Measurements from ENCODE around the gene UCK1. TPM values are rescaled to one million over a fixed set of nuclear protein-coding genes. Genes with fewer than 3 reads are reported as not detected.

Gene UCK1
- total and polyA plus RNA-seq, 2 of the 4 experiments (the other 2 are of a cell fraction) = 17.9 to 21.4 TPM

- 94% methylated on average over 5 of the region's 15 CpGs; no CpG with 5 or more reads in 1 of the 2 experiments for WGBS, 2 experiments (ENCODE audit: extremely low coverage in 2 of 2, insufficient read length in 1 of 2)
- in situ Hi-C loops (cut with MboI; ENCODE audit: low sequenced_read_pairs) = no loop called here
Measured at GRCh38 chr9:131484560-131485185, 46.4 kb downstream of the UCK1 start.

More at GRCh38 chr9:131484560-131485185, 46.4 kb downstream of the UCK1 start:
- Histone ChIP-seq H4K5ac (ENCODE audit: low read depth, low read length) (no peak overlapping the region), H2BK120ac (ENCODE audit: low read depth, low read length) (no peak overlapping the region), H2BK20ac (ENCODE audit: low read depth, low read length) (no peak overlapping the region), H2AK5ac (ENCODE audit: low read depth, low read length) (no peak overlapping the region), H3K4ac (ENCODE audit: low read depth, low read length) (no peak overlapping the region), H3K14ac (replicated peaks; ENCODE audit: low read depth, low read length) (no peak overlapping the region), H3K4me2 (ENCODE audit: low read depth, low read length) (no peak overlapping the region), H3K27ac (ENCODE audit: insufficient read depth, low read length) (no peak overlapping the region), H4K20me1 (ENCODE audit: insufficient read depth, low read length) (peaks cover 19% of the 10 kb centered on the region), H3K23ac (ENCODE audit: low read depth, low read length) (no peak overlapping the region), H3K56ac (ENCODE audit: extremely low read depth, insufficient read depth, low read length) (no peak overlapping the region), H3K27me3 (ENCODE audit: control insufficient read depth, insufficient read depth, low read length) (no peaks in the 10 kb centered on the region), H3K36me3 (ENCODE audit: control insufficient read depth, insufficient read depth, low read length) (peaks cover 89% of the 10 kb centered on the region), H3K9me1 (ENCODE audit: insufficient read depth, low read length) (no peaks in the 10 kb centered on the region), H3K9ac (ENCODE audit: low read depth, low read length) (no peak overlapping the region), H2AK9ac (replicated peaks; ENCODE audit: low read depth, low read length, poor library complexity) (no peak overlapping the region), H2AFZ (replicated peaks; ENCODE audit: low read length, poor library complexity) (no peak overlapping the region), H3K9me3 (ENCODE audit: control insufficient read depth, insufficient read depth, low read length) (no peaks in the 10 kb centered on the region), H3K79me1 (ENCODE audit: low read depth in 1 of 2, low read length in 2 of 2) (peaks cover 31 to 56% of the 10 kb centered on the region in 2 experiments), H2BK5ac (ENCODE audit: low read depth, low read length, poor library complexity, severe bottlenecking) (no peak overlapping the region), H3K4me1 (ENCODE audit: control insufficient read depth, insufficient read depth, low read length) (no peaks in the 10 kb centered on the region), H4K91ac (ENCODE audit: insufficient read depth, low read depth, low read length) (no peak overlapping the region), H3K18ac (ENCODE audit: low read depth, low read length) (no peak overlapping the region), H4K8ac (ENCODE audit: low read depth in 2 of 2, low read length in 2 of 2) (no peak overlapping the region), H3K4me3 (ENCODE audit: insufficient read depth, low read depth, low read length) (no peak overlapping the region), H2BK15ac (ENCODE audit: low read depth, low read length) (no peak overlapping the region)
- POLR2A ChIA-PET (ENCODE audit: unreplicated experiment) = no interaction called here
- no peak for ATAC-seq (ENCODE audit: low read depth)
- CTCF ChIA-PET = no interaction called here
- no peak for DNase-seq
- TF ChIP-seq NFE2L2 (IDR thresholded peaks at IDR 0.05; ENCODE audit: low read depth, low read length) = no peak
- intact Hi-C loops (cut with micrococcal nuclease) = no loop called here
- no TSS peak for BruUV-seq (replicated peaks)
- dilution Hi-C loops (cut with HindIII; ENCODE audit: low sequenced_read_pairs, unreplicated experiment) = no loop called here
